Measurements from ENCODE around the gene CORO7.

Gene CORO7

GRCh38 chr16:4426021-4426684 is 9.8 kb upstream of the CORO7 start:
- DNase-seq = no peak

DNA sequence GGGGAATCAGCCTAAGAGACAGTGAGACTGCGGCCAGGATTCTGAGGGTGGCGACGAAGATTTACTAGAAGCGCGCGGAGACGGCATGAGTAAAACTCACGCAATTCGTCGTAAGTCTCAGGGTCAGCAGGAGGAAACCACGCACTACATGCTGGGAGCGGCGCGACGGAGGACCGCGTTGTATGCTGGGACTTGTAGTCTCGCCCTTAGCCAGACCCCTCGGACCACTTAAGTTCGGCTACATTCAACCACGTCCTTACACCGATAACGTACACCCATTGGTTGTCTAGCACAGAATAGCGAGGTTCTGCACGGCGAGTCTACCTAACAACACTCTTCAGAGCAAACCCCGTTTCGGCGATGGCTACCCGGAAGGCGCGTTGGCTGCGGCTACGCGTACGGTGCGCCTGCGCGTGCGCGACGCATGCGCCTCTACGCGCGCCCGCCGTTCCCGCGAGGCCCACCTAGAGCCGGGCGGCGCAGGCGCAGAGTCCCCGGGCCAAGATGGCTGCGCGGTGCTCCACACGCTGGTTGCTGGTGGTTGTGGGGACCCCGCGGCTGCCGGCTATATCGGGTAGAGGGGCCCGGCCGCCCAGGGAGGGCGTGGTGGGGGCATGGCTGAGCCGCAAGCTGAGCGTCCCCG is 9.1 kb upstream of the CORO7 start, which contains the start of gene DNAJA3:
Gene DNAJA3 (plus strand): TSS at position 491 of the 643 bp plus-strand sequence. CDS start 14 bp downstream, at position 505.
- DNase-seq = peak; percentile 87 to 90

DNA sequence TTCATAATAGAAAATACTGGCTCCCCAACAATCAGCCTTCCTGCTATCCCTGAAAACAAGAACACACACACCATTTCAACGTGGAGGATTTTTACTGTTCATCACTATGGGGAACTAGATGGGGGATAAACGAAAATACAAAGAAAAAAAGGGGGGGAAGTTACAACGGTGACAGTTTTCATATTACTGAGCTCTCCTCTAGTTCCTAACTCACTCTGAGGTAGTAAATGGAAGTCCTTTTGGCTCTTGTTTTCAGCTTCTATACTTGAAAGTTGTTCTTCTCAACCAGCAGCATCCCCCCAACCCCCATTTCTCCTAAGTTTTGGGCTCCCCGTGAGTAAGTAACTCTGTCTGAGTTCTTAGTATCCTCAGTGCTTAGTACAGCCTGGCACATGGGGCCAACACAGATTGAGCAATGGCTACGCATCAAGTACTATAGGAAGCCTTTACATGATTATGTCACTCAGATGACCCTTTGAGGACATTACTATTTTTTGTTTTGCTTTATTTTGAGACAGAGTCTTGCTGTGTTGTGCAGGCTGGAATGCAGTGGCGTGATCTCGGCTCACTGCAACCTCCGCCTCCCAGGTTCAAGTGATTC is 4.2 kb upstream of the CORO7 start:
- DNase-seq = no peak

DNA sequence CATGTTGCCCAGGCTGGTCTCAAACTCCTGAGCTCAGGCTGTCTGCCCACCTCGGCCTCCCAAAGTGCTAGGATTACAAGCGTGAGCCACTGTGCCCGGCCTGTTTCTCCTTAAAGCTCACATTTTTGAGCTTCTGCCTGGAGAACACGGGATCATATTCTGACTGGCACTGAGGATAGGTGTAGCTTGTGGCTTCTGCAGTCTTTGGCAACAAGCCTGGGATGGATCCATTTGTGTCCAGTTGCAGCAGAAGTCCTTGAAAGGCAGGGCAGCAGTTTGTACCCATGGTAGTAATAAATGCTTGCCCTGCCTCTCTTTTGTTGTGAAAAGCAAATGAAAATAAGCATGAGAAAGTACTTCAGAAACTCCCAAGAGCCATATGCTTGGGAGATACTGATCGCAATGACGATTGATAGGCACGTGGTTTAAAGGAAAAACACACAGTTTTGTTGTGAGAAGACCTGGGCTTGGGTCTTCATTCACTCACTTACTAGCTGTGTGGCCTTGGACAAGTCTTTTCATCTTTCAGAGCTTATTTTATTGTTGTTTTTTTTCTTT is 3.1 kb upstream of the CORO7 start:
- DNase-seq = no peak

- peak; percentile 34 to 47 for DNase-seq
Observed at GRCh38 chr16:4415538-4416199, 727 bp downstream of the CORO7 start.

GRCh38 chr16:4414187-4414917 is 2.0 kb downstream of the CORO7 start:
- peak; percentile 61 to 68 for DNase-seq

DNA sequence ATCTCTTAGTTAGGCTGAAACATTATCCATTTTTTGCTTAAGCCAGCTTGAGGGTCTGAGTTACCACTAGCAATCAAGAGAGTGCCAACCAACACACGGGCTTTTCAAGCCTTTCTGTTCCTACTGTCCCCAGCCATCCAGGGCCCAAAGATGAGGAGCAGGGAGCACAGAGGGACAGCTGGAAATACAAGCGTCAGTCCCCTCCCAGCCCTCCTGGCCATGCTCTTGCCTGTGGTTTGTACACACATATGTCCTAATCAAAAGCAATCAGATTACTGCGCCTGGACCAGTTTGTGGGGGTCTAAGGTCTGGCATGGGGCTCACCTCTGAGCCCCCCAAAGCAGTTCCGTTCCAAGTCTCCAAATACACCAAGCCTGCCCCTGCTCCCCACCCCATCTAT is 3.5 kb downstream of the CORO7 start:
- DNase-seq = no peak

- DNase-seq = no peak
Observed at GRCh38 chr16:4412159-4412558, 4.2 kb downstream of the CORO7 start.

GRCh38 chr16:4411684-4412083 is 4.7 kb downstream of the CORO7 start:
- DNase-seq = no peak

GRCh38 chr16:4410335-4411075 is 5.9 kb downstream of the CORO7 start:
- DNase-seq = no peak

DNA sequence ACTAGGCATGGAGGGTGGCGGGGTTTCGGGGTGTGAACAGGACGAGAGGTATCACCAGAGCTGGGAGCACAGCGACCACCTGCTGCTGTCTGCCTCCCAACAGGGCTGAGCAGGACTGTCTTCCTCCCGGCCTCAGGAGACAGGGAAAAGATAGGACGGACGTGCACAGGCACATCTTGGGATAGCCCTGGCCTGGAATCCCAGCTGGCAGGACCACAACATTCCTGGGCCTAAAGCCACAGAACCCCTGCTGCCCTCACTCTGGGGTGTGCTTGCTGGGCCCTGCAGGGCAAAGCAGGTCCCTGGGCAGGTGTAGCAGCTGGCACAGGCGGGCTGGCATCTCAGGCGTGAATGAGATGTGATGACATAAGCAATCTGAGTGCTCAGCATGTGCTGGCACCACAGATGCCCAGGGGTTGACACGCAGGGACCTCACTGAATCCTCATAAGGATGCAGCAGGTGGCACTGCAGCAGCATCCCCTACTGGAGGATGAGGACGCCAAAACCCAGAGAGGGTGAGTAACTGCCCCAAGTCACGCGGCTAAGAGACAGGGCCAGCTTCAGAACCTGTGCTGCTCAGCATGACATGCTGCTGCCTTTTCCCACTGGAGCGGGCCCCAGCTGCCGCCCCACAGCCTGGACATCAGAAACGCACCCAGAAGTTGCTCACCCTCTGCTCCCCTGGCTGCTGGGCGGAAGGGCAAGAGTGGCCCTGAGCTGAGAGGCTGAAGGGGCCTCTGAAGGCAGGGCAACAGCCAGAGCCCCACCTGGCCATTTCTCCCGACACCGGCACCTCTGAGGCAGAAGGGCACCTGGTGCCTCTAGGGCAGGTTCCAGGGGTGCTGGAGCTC is 7.1 kb downstream of the CORO7 start:
- no peak for DNase-seq

DNA sequence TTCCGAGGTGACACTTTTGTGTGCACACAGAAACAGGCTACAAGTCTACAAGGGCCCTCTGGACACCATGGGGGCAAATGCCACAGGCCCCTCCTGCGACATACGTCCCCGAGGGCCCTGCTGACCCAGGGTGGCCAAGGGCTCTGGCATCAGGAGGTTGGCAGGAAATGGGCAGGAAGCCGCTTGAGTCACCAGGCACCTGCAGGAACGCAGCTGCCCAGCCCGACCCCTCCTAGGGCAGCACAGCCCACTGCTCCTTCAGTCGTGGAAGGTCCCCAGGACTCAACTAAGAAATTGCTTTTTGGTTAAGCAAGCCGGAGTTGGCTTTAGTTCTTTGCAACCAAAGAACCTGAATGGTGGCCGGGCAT is 8.1 kb downstream of the CORO7 start:
- DNase-seq = no peak

DNA sequence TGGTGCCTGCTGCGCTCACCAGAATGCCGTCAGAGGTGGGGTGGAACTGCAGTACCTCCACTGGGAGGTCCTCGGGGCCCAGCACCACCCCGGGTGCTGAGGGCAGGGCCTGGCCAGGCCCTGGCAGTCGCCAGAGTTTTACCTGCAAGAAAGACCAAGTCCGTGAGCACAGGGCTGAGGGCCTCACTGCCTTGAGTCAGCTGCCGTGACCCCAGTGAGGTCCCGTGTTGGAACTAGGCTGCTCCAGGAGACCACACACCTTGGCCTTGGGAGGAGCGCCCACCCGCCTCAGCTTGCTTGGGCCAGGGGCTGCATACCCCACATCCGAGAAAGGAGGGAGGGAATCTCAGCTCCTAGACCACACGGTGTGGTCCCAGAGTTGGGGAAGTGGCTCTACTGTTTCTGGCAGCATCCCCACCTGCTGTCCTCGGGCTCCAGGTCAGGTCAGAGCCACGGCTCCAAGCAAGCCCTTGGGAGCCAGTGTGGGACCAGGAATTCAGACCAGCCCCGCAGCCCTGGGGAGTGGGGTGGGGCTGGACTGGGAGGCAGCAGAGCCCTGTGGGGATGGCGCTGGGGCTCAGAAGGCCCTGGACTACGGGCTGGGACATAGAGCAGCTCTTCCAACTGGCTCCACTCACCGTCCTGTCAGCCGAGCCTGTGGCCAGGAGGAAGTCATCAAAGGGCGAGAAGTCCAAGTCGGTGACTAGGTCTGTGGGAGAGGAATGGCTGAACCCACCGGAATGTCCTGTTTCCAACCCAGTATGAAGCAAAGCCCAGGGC is 8.7 kb downstream of the CORO7 start:
- no peak for DNase-seq

DNA sequence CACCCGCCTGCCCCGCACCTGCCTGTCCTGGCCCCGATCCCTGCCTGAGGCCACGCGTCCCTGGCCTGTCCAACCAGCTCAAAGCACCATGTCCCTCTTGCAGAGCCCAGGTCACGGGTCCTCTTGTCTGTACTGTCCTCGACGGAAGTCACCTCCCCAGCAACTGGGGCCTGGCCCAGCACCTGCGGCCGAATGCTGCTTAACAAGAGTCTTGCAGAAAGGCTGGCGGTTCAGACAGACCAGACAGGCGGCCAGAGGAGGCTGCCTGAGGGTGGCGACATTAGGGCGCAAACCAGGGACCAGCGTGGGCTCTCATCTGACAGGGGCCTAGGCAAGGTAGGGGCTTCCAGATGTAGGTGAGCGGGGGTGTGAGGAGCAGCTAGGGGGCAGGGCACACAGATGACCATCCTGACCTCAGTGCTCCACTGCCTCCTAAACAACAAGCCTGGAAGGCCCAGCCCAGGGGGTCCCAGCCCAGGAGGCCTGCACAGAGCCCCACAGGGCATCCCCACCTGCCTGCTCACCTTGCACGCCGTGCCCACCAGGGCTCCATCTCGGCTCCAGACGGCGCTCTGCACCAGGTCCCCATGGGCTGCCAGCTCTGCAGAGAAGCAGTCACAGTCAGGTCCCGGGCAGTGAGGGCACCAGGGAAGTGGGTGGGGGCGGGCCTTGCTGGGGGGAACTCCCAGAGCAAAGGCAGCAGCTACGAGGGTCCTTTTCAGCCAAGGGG is 11.3 kb downstream of the CORO7 start:
- no peak for DNase-seq

DNA sequence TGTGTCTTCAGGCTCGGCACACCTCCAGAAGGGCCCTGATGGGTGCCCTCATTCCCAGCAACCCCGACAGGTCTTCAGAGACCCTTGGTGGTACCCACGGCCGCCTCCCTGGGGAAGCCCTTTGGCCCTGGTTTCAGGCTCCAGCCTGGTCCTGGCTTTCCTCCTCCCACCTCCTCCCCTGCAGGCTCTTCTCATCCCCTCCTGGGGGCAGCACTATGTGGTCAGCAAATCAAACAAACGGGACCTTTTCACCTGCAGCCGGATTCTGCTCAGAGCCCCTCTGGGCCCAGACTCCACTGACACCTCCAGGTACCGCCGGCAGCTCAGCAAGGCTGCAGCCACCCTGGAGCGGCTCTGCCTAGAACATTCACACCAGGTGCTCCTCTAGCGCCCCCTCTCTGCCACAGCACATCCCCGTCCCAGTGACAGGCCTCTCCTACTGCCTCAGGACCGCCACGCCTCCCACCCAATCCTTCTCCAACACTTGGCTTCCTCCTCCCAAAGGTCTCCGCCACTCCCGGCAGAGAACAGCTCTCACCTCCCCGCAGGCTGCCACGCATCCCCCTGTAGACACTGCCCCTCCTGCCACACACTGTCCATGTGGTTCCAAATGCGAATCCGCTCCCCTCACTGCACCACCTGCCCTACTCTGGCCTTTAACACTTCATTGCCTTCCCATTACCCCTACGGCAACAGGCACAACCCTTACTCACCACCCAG is 12.0 kb downstream of the CORO7 start:
- peak; percentile 26 to 39 for DNase-seq

DNA sequence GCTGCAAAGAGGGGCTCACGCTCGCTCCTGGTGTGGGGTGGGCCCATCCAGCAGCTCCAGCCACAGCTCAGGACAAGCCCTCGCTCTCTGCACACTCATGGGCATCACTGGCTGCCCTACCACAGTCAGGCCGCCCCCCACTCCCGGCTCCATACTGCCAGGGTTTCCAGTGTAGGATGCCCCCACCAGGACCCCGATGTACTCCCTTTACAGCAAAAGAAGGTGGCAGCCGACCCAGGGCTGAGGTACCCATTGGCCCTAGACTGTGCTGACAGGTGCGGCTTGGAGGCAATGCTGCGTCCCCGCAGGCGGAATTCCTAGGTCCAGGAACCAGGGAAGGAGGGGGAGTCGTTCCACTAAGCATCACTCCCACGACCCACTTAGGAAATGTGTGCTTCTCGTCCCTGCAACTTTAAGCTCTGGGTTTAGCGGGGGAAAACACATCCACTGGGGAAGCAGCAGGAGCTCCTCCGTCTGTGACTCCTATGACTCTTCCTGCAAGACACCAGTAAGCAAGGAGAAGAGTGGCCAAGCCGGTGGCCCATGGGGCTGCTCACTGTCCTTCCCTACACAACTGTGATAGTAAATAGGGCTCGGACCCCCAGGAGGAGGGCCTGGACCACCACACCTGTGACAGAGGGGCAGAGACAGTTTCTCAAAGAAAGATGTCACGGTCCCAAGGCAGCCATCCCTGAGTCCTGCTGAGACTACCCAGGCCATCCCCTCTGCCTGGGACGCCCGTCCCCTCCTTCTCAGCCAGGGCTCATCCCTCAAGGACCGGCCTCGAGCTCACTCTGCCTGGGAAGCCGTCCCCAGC is 13.1 kb downstream of the CORO7 start:
- DNase-seq = no peak

GRCh38 chr16:4402439-4403132 is 13.8 kb downstream of the CORO7 start:
- DNase-seq = peak; percentile 65 to 77

Data from stimulated activated CD4-positive, alpha-beta T cell treated with anti-CD3 and anti-CD28 coated beads, Interleukin-2, amount 100 ng/mL, for 48 hours (primary cell).